HG02840 (cell line): ENCODE measurements around the gene MFRP.

ENCODE experiments used
- ATAC-seq: cut with Tn5 transposase; IDR thresholded peaks from one replicate; pipeline ENCODE4 v1.9.1; 2021; ENCODE audit warnings: mild to moderate bottlenecking, moderate library complexity, moderate number of reproducible peaks; ENCODE audit not compliant: unreplicated experiment, low FRiP score

The MFRP gene

GRCh38 chr11:119359365-119360214 lies 13.1 kb upstream of the MFRP start:
- ATAC-seq = no peak

- ATAC-seq = no peak
Observed at GRCh38 chr11:119357074-119357473, 10.6 kb upstream of the MFRP start.

GRCh38 chr11:119356349-119357031 lies 10.0 kb upstream of the MFRP start:
- no peak for ATAC-seq

- ATAC-seq = no peak
Observed at GRCh38 chr11:119355091-119355843, 8.8 kb upstream of the MFRP start.

GRCh38 chr11:119352857-119353260 lies 6.4 kb upstream of the MFRP start:
- ATAC-seq = no peak

- no peak for ATAC-seq
Observed at GRCh38 chr11:119351232-119351631, 4.7 kb upstream of the MFRP start.

GRCh38 chr11:119350302-119350701 lies 3.8 kb upstream of the MFRP start:
- no peak for ATAC-seq

- no peak for ATAC-seq
Observed at GRCh38 chr11:119347940-119348605, 1.6 kb upstream of the MFRP start.

GRCh38 chr11:119347242-119347641 lies 737 bp upstream of the MFRP start:
- ATAC-seq = no peak

GRCh38 chr11:119345685-119346084 lies 820 bp downstream of the MFRP start:
- no peak for ATAC-seq

- no peak for ATAC-seq
Observed at GRCh38 chr11:119344291-119345010, 2.1 kb downstream of the MFRP start.

GRCh38 chr11:119343726-119344125 lies 2.8 kb downstream of the MFRP start:
- ATAC-seq = no peak

- no peak for ATAC-seq
Observed at GRCh38 chr11:119342362-119343130, 4.0 kb downstream of the MFRP start.

GRCh38 chr11:119342023-119342300 lies 4.5 kb downstream of the MFRP start:
- no peak for ATAC-seq

GRCh38 chr11:119341222-119342022 lies 5.1 kb downstream of the MFRP start:
- ATAC-seq = no peak

- no peak for ATAC-seq
Observed at GRCh38 chr11:119340335-119341221, 5.9 kb downstream of the MFRP start, which contains the start of gene C1QTNF5. TSS of gene C1QTNF5 (minus strand) at chr11:119340883. CDS start at chr11:119340397, 486 bp downstream.

- ATAC-seq = no peak
Observed at GRCh38 chr11:119339589-119340334, 6.7 kb downstream of the MFRP start.
